Smooth muscle cell (in vitro differentiated cells): Measurements from ENCODE around the gene INO80E. TPM values are rescaled to one million over a fixed set of nuclear protein-coding genes. Genes with fewer than 3 reads are reported as not detected.
"Not testable (repeated sequence)": the region's sequence is repeated elsewhere in the genome, so short reads cannot be mapped to it uniquely, and the experiment has no call there.

Source experiments
- DNase-seq: peaks from one replicate; lab custom pipeline; 2025; ENCODE audit not compliant: unreplicated experiment; lab: John Stamatoyannopoulos, UW
- H2AFZ ChIP-seq: fragments of 200-600 bp; sonication (generic); 2 replicates; pipeline ENCODE4 v1.6.0; 2016; ENCODE audit warnings: antibody characterized with exemption, low read depth, mild to moderate bottlenecking
- H3F3A ChIP-seq: fragments of 200-600 bp; sonication (generic); 2 replicates; pipeline ENCODE4 v1.6.0; 2017; ENCODE audit warnings: antibody characterized with exemption, low read depth
- H3K27ac ChIP-seq: fragments of 200-600 bp; sonication (generic); 2 replicates; pipeline ENCODE4 v1.5.1; 2016; ENCODE audit warnings: low read depth, mild to moderate bottlenecking
- H3K27me3 ChIP-seq: fragments of 200-600 bp; sonication (generic); 2 replicates; pipeline ENCODE4 v1.6.1; 2016; ENCODE audit warnings: low read depth, mild to moderate bottlenecking
- H3K36me3 ChIP-seq: fragments of 200-600 bp; sonication (generic); 2 replicates; pipeline ENCODE4 v1.5.1; 2016; ENCODE audit warnings: low read depth
- H3K4me1 ChIP-seq: fragments of 200-600 bp; sonication (generic); 2 replicates; pipeline ENCODE4 v1.5.1; 2016; ENCODE audit warnings: low read depth
- H3K4me2 ChIP-seq: fragments of 200-600 bp; sonication (generic); 2 replicates; pipeline ENCODE4 v1.6.0; 2016; ENCODE audit warnings: mild to moderate bottlenecking
- H3K4me3 ChIP-seq: fragments of 200-600 bp; sonication (generic); 2 replicates; pipeline ENCODE4 v1.5.1; 2016; ENCODE audit warnings: mild to moderate bottlenecking
- H3K79me2 ChIP-seq: fragments of 200-600 bp; sonication (generic); 2 replicates; pipeline ENCODE4 v1.6.0; 2016; ENCODE audit warnings: low read depth, mild to moderate bottlenecking
- H3K9ac ChIP-seq: fragments of 200-600 bp; sonication (generic); 2 replicates; pipeline ENCODE4 v1.6.0; 2016; ENCODE audit warnings: low read depth
- H3K9me3 ChIP-seq: fragments of 200-600 bp; sonication (generic); replicated peaks from 2 replicates; pipeline ENCODE4 v1.5.1; 2016; ENCODE audit warnings: low read depth
- H4K20me1 ChIP-seq: fragments of 200-600 bp; sonication (generic); 2 replicates; pipeline ENCODE4 v1.6.0; 2016; ENCODE audit warnings: low read depth
- CTCF ChIP-seq: fragments of 200-600 bp; sonication (generic); IDR thresholded peaks from 2 replicates; pipeline ENCODE4 v1.5.1; 2017; ENCODE audit warnings: borderline replicate concordance, mild to moderate bottlenecking, antibody characterized with exemption; ENCODE audit not compliant: insufficient read depth, poor library complexity, severe bottlenecking
- WGBS: methylation state at CpG from one replicate; pipeline ENCODE4 v1.1.7; 2016; ENCODE audit warnings: low lambda C conversion rate; 5-methylcytosine and 5-hydroxymethylcytosine counted together
- polyA plus RNA-seq: library from polyadenylated mRNA; unstranded; fragments of >200 nt; fragmentation: Nextera tagmentation; extraction: Ambion mirVana; gene quantifications from 2 replicates; pipeline ENCODE4 v1.2.1, GENCODE V29; 2016
- total RNA-seq: library from RNA; depleted of rRNA; stranded (reverse); fragments of >200 nt; gene quantifications from 2 replicates; pipeline ENCODE4 v1.2.3, GENCODE V29; 2014

The INO80E gene
- total and polyA plus RNA-seq, 2 experiments from 2014 or later: 17.7 to 181 TPM

DNA sequence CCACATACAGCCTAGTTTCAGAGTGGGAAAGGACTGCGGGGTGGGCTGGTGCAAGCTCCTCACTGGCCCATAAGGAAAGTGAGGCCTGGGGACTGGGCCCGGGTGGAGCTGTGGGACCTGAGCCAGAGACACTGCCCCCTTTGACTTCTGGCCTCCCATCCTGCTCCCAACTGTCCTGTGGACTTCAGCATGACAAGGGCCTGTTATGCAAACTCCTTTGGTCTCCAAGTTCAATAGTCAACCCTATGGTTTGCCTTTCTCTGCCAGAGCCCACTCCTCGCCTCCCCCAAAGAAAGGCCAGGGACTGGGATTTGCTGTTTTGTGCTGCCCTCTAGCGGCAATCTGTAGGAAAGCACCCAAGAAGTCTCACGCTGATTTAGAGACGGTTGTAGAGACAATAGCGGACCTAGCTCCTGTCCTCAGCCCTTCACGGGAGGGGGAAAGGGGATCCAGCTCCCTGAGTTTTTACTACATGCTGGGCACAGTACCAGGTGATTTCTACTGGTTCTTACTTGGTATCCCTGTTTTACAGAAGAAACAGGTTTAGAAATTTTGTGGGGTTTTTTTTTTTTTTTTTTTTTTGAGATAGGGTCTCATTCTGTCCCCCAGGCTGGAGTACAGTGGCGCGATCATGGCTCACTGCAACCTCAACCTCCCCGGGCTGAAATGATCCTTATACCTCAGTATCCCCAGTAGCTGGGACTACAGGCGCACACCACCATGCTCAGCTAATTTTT is 36.2 kb downstream of the INO80E start:
- Histone ChIP-seq H3K9ac (no peak overlapping the region), H3K4me3 (no peak overlapping the region), H3K27me3 (peaks cover 52% of the 10 kb centered on the region), H3K4me1 (peaks cover 3% of the 10 kb centered on the region), H2AFZ (no peak overlapping the region), H3K4me2 (no peak overlapping the region), H4K20me1 (no peaks in the 10 kb centered on the region), H3F3A (no peaks in the 10 kb centered on the region), H3K36me3 (no peaks in the 10 kb centered on the region), H3K27ac (no peak overlapping the region), H3K9me3 (no peaks in the 10 kb centered on the region), H3K79me2 (no peaks in the 10 kb centered on the region)
- peak; percentile 74 for TF ChIP-seq CTCF
- 35% methylated on average over 12 of the region's 12 CpGs for WGBS
- no peak for DNase-seq

DNA sequence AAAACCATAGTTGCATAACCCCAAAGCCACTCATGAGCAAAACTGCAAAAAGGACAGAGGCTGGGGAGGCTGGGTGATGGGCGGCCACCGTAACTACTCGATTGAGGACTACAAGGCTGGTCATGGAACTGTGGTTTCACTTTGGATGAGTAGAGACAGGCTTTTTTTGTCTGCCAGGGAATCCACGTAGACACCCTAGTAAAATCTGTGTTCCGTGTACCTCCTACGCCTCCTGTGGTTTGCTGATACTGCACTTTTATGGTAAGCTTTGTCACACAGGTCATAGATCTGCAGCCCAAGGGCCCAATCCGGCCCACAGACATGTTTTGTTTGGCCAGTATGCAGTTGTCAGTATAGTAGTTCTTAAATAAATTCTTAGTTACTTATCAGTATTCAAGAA is 37.2 kb downstream of the INO80E start:
- Histone ChIP-seq H3K9me3 (no peaks in the 10 kb centered on the region), H3K4me3 (no peak overlapping the region), H3K27me3 (peaks cover 45% of the 10 kb centered on the region), H3F3A (no peaks in the 10 kb centered on the region), H3K36me3 (no peaks in the 10 kb centered on the region), H3K27ac (no peak overlapping the region), H3K4me1 (peaks cover 3% of the 10 kb centered on the region), H3K4me2 (no peak overlapping the region), H2AFZ (no peak overlapping the region), H3K9ac (no peak overlapping the region), H3K79me2 (no peaks in the 10 kb centered on the region), H4K20me1 (no peaks in the 10 kb centered on the region)
- no peak for DNase-seq
- no peak for TF ChIP-seq CTCF
- WGBS: 65% methylated on average over 7 of the region's 7 CpGs

GRCh38 chr16:30040221-30040620 is 44.2 kb downstream of the INO80E start:
- H4K20me1 ChIP-seq: no peaks in the 10 kb centered on the region
- H3K9ac ChIP-seq: no peak overlapping the region
- peaks cover 11% of the 10 kb centered on the region for H3K27me3 ChIP-seq
- no peak overlapping the region for H2AFZ ChIP-seq
- H3K4me2 ChIP-seq: no peak overlapping the region
- DNase-seq: no peak
- WGBS: 87% methylated on average over 5 of the region's 5 CpGs
- no peaks in the 10 kb centered on the region for H3K9me3 ChIP-seq
- no peak overlapping the region for H3K4me3 ChIP-seq
- no peak overlapping the region for H3K27ac ChIP-seq
- no peaks in the 10 kb centered on the region for H3K36me3 ChIP-seq
- no peak for TF ChIP-seq CTCF
- H3F3A ChIP-seq: no peaks in the 10 kb centered on the region
- H3K4me1 ChIP-seq: no peaks in the 10 kb centered on the region
- H3K79me2 ChIP-seq: no peaks in the 10 kb centered on the region

GRCh38 chr16:30040690-30041089 is 44.6 kb downstream of the INO80E start:
- H3K36me3 ChIP-seq, H3K27ac ChIP-seq, H3K79me2 ChIP-seq, H3K9me3 ChIP-seq, H3K9ac ChIP-seq, H4K20me1 ChIP-seq, H3K4me1 ChIP-seq, H3K27me3 ChIP-seq, H3K4me3 ChIP-seq, H3F3A ChIP-seq, DNase-seq, H2AFZ ChIP-seq, H3K4me2 ChIP-seq: not testable (repeated sequence)
- WGBS: 91% methylated on average over 5 of the region's 5 CpGs
